ENCODE results near the gene TSC1.

Gene TSC1

GRCh38 chr9:132857616-132858342 lies 86.6 kb downstream of the TSC1 start:
- DNase-seq: peak; percentile 53

GRCh38 chr9:132857031-132857430 lies 87.4 kb downstream of the TSC1 start:
- no peak for DNase-seq

GRCh38 chr9:132855904-132856303 lies 88.5 kb downstream of the TSC1 start:
- no peak for DNase-seq

- DNase-seq: no peak
Measured at GRCh38 chr9:132854832-132855231, 89.6 kb downstream of the TSC1 start.

GRCh38 chr9:132853482-132853881 lies 90.9 kb downstream of the TSC1 start:
- no peak for DNase-seq

GRCh38 chr9:132849185-132849706 lies 95.2 kb downstream of the TSC1 start:
- no peak for DNase-seq

GRCh38 chr9:132846918-132847515 lies 97.4 kb downstream of the TSC1 start:
- no peak for DNase-seq

GRCh38 chr9:132846109-132846917 lies 98.1 kb downstream of the TSC1 start:
- DNase-seq: no peak

- DNase-seq: no peak
Measured at GRCh38 chr9:132842124-132843044, 102.0 kb downstream of the TSC1 start.

Measured in eye (tissue), 1 donor.